HG03442 (cell line): ENCODE results near the gene RERE.

ENCODE experiments used
- ATAC-seq: cut with Tn5 transposase; IDR thresholded peaks from one replicate; pipeline ENCODE4 v1.9.1; 2021; ENCODE audit warnings: mild to moderate bottlenecking, moderate library complexity; ENCODE audit not compliant: unreplicated experiment

The RERE gene

GRCh38 chr1:8495928-8496401 lies 321.5 kb downstream of the RERE start:
- ATAC-seq = no peak

GRCh38 chr1:8494681-8495080 lies 322.8 kb downstream of the RERE start:
- ATAC-seq = no peak

- ATAC-seq = no peak
These were observed 323.4 kb downstream of the RERE start for GRCh38 chr1:8493916-8494540.

GRCh38 chr1:8487249-8487648 lies 330.2 kb downstream of the RERE start:
- ATAC-seq = no peak

GRCh38 chr1:8486047-8486446 lies 331.4 kb downstream of the RERE start:
- ATAC-seq = no peak

GRCh38 chr1:8483586-8483985 lies 333.9 kb downstream of the RERE start:
- ATAC-seq = no peak

GRCh38 chr1:8482979-8483381 lies 334.5 kb downstream of the RERE start:
- no peak for ATAC-seq

- ATAC-seq = no peak
These were observed 335.6 kb downstream of the RERE start for GRCh38 chr1:8481650-8482380.

- ATAC-seq = no peak
These were observed 338.9 kb downstream of the RERE start for GRCh38 chr1:8478566-8478965.

- ATAC-seq = no peak
These were observed 339.5 kb downstream of the RERE start for GRCh38 chr1:8477983-8478362.

GRCh38 chr1:8477166-8477982 lies 340.1 kb downstream of the RERE start:
- ATAC-seq = peak; percentile 46

- no peak for ATAC-seq
These were observed 341.4 kb downstream of the RERE start for GRCh38 chr1:8476006-8476405.

- no peak for ATAC-seq
These were observed 343.1 kb downstream of the RERE start for GRCh38 chr1:8474369-8474768.

GRCh38 chr1:8473891-8474300 lies 343.5 kb downstream of the RERE start:
- no peak for ATAC-seq

- no peak for ATAC-seq
These were observed 344.1 kb downstream of the RERE start for GRCh38 chr1:8473121-8473875.

GRCh38 chr1:8472668-8473067 lies 344.8 kb downstream of the RERE start:
- no peak for ATAC-seq

- no peak for ATAC-seq
These were observed 346.0 kb downstream of the RERE start for GRCh38 chr1:8471451-8471850.

GRCh38 chr1:8468751-8469150 lies 348.7 kb downstream of the RERE start:
- no peak for ATAC-seq

GRCh38 chr1:8467308-8467707 lies 350.1 kb downstream of the RERE start:
- ATAC-seq = no peak

- ATAC-seq = no peak
These were observed 351.7 kb downstream of the RERE start for GRCh38 chr1:8465692-8466091.

GRCh38 chr1:8465013-8465412 lies 352.4 kb downstream of the RERE start:
- no peak for ATAC-seq
